Tibial nerve (tissue), 3 donors: Measurements from ENCODE around the gene ARAP1.

Experiments
- EP300 ChIP-seq, 2 donors: sonication (generic); formaldehyde crosslinking; IDR thresholded peaks; one replicate each; pipeline ENCODE4 v1.6.1; 2017; ENCODE audit warnings: antibody characterized with exemption in 2 of 2, mild to moderate bottlenecking in 1 of 2
- POLR2A ChIP-seq, 2 donors: fragments of 450-650 bp; IDR thresholded peaks; one replicate each; pipeline ENCODE4 v1.6.1; 2017; ENCODE audit warnings: antibody characterized with exemption in 2 of 2, mild to moderate bottlenecking in 2 of 2, moderate library complexity in 2 of 2

DNA sequence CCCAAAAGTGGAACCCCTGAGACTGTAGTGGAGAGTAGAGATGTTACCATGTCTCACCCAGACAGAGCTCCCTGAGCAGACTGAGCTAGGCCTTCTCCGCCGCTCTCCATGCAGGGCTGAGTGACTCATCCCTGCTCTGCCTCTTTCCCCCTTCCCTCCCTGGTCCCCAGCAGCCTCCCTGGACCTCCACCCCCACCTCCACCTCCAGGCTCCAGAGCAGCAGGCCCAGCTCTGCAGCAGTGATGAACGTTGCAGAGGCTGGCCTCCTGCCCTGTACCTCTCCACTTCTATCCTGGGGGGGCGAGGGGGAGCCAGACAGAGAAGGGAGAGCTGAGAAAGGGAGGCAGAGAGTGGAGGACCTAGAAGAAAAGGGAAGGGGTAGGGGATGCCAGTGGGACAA lies 19.3 kb upstream of the ARAP1 start:
- TF ChIP-seq POLR2A (IDR thresholded peaks at IDR 0.05) (no peak), EP300 (IDR thresholded peaks at IDR 0.05) (no peak)
